ENCODE results near the gene TPCN1.

TPCN1 gene

GRCh38 chr12:113226696-113227568 lies 5.7 kb downstream of the TPCN1 start:
- DNase-seq (ENCODE audit: low spot score): no peak

GRCh38 chr12:113227686-113228391 lies 6.6 kb downstream of the TPCN1 start:
- no peak for DNase-seq (ENCODE audit: low spot score)

GRCh38 chr12:113228394-113229028 lies 7.2 kb downstream of the TPCN1 start:
- DNase-seq (ENCODE audit: low spot score): no peak

- DNase-seq (ENCODE audit: low spot score): no peak
These were observed 9.3 kb downstream of the TPCN1 start for GRCh38 chr12:113230315-113231234.

- DNase-seq (ENCODE audit: low spot score): no peak
These were observed 10.2 kb downstream of the TPCN1 start for GRCh38 chr12:113231235-113232088.

GRCh38 chr12:113232089-113232839 lies 11.0 kb downstream of the TPCN1 start:
- no peak for DNase-seq (ENCODE audit: low spot score)

- DNase-seq (ENCODE audit: low spot score): no peak
These were observed 11.7 kb downstream of the TPCN1 start for GRCh38 chr12:113232840-113233585.

- no peak for DNase-seq (ENCODE audit: low spot score)
These were observed 12.7 kb downstream of the TPCN1 start for GRCh38 chr12:113233967-113234366.

- no peak for DNase-seq (ENCODE audit: low spot score)
These were observed 13.2 kb downstream of the TPCN1 start for GRCh38 chr12:113234483-113234882.

- no peak for DNase-seq (ENCODE audit: low spot score)
These were observed 14.7 kb downstream of the TPCN1 start for GRCh38 chr12:113235976-113236375.

GRCh38 chr12:113236539-113237399 lies 15.5 kb downstream of the TPCN1 start:
- DNase-seq (ENCODE audit: low spot score): no peak

GRCh38 chr12:113237748-113238147 lies 16.5 kb downstream of the TPCN1 start:
- no peak for DNase-seq (ENCODE audit: low spot score)

GRCh38 chr12:113238309-113238708 lies 17.0 kb downstream of the TPCN1 start:
- no peak for DNase-seq (ENCODE audit: low spot score)

GRCh38 chr12:113239288-113239771 lies 18.1 kb downstream of the TPCN1 start:
- DNase-seq (ENCODE audit: low spot score): no peak

GRCh38 chr12:113239811-113240331 lies 18.6 kb downstream of the TPCN1 start:
- DNase-seq (ENCODE audit: low spot score): no peak

GRCh38 chr12:113240395-113240794 lies 19.1 kb downstream of the TPCN1 start:
- DNase-seq (ENCODE audit: low spot score): no peak

GRCh38 chr12:113241191-113242025 lies 20.1 kb downstream of the TPCN1 start:
- peak; percentile 82 for DNase-seq (ENCODE audit: low spot score)
